Lung (tissue), 12 donors: ENCODE results near the gene GAN. TPM values are rescaled to one million over a fixed set of nuclear protein-coding genes. Genes with fewer than 3 reads are reported as not detected.
"Not testable (repeated sequence)": the region's sequence is repeated elsewhere in the genome, so short reads cannot be mapped to it uniquely, and the experiment has no call there.

ENCODE experiments used
- ATAC-seq: fragments of 200-7000 bp; cut with Tn5 transposase; one replicate; pipeline ENCODE4 v1.9.1; 2020; ENCODE audit warnings: moderate number of reproducible peaks; ENCODE audit not compliant: insufficient read depth, low FRiP score
- DNase-seq, 3 donors: peaks; one replicate each; pipeline ENCODE4 v3.0.0-alpha.2; 2013 to 2017
- H3K27ac ChIP-seq, 2 donors: one replicate each; pipeline ENCODE4 v1.5.1; 2013; ENCODE audit warnings: mild to moderate bottlenecking in 2 of 2, moderate library complexity in 2 of 2, control low read depth in 1 of 2, inconsistent platforms in 1 of 2, low read depth in 1 of 2, low read length in 1 of 2
- H3K27me3 ChIP-seq, 3 donors: one replicate each; pipeline ENCODE4 v1.5.1; 2013; ENCODE audit warnings: low read length in 2 of 3; ENCODE audit not compliant: control insufficient read depth in 3 of 3, insufficient read depth in 3 of 3
- H3K36me3 ChIP-seq, 4 donors: one replicate each; pipeline ENCODE4 v1.5.1; 2013; ENCODE audit warnings: low read length in 4 of 4, mild to moderate bottlenecking in 1 of 4, moderate library complexity in 1 of 4; ENCODE audit not compliant: control insufficient read depth in 4 of 4, insufficient read depth in 4 of 4
- H3K4me1 ChIP-seq, 5 donors: one replicate each; pipeline ENCODE4 v1.5.1; 2013; ENCODE audit warnings: low read length in 5 of 5, mild to moderate bottlenecking in 2 of 5, moderate library complexity in 1 of 5; ENCODE audit not compliant: control insufficient read depth in 5 of 5, insufficient read depth in 5 of 5
- H3K4me3 ChIP-seq: one replicate; pipeline ENCODE4 v1.5.1; 2013; ENCODE audit warnings: mild to moderate bottlenecking, control low read depth, moderate library complexity
- H3K9ac ChIP-seq, 2 donors: one replicate each; pipeline ENCODE4 v1.5.1; 2013; ENCODE audit warnings: low read length in 2 of 2, control low read depth in 1 of 2; ENCODE audit not compliant: insufficient read depth in 1 of 2
- H3K9me3 ChIP-seq, 4 donors: one replicate each; pipeline ENCODE4 v1.5.1; 2013; ENCODE audit warnings: low read length in 3 of 4, mild to moderate bottlenecking in 1 of 4, moderate library complexity in 1 of 4; ENCODE audit not compliant: control insufficient read depth in 4 of 4, insufficient read depth in 3 of 4
- CTCF ChIP-seq: IDR thresholded peaks from 2 replicates; pipeline ENCODE4 v1.5.1; 2012; ENCODE audit warnings: mild to moderate bottlenecking; ENCODE audit errors: control extremely low read depth, extremely low read depth
- WGBS, 2 donors: extraction: QIAGEN DNeasy Blood & Tissue Kit; methylation state at CpG; one replicate each; pipeline ENCODE4 v1.1.7; 2013; 5-methylcytosine and 5-hydroxymethylcytosine counted together
- polyA plus RNA-seq, 2 donors: library from polyadenylated mRNA; stranded (reverse); fragments of 200-250 nt; gene quantifications; one replicate each; pipeline ENCODE4 v1.2.1, GENCODE V29; 2013
- total RNA-seq, 2 donors: library from RNA; depleted of rRNA in 1 of 2; stranded (reverse); fragments of >200 nt in 1 of 2; gene quantifications; one replicate each; pipeline ENCODE4 v1.2.1, GENCODE V29; 2014 to 2021
- donor health status: control.
- donor health status: control.
- donor health status: Bipolar disorder and iron deficiency.
- donor health status: healthy.
- donor health status: DM: yes; HTN: yes; CAD: no.

GAN gene
- total and polyA plus RNA-seq, 4 donors, result 0.76 to 9.0 (median 4.4) TPM

GRCh38 chr16:81403208-81403600 lies 88.4 kb downstream of the GAN start:
- Histone ChIP-seq H3K27ac (no peak overlapping the region), H3K27me3 (no peaks in the 10 kb centered on the region), H3K4me3 (no peak overlapping the region), H3K4me1 (peaks cover 0 to 4% (median 2%) of the 10 kb centered on the region in 5 donors), H3K9me3 (peaks cover 0 to 3% (median 0%) of the 10 kb centered on the region in 4 donors), H3K36me3 (no peaks in the 10 kb centered on the region), H3K9ac (no peak overlapping the region)
- no peak for DNase-seq
- WGBS, 2 donors, result 22 to 23% methylated on average over 5 of the region's 5 CpGs
- no peak for ATAC-seq
- TF ChIP-seq CTCF, result no peak

- 27 to 35% methylated on average over 33 to 37 of the region's 37 CpGs for WGBS, 2 donors
- peak; percentile 91 for ATAC-seq
Observed at GRCh38 chr16:81403601-81404391, 89.0 kb downstream of the GAN start.

GRCh38 chr16:81405002-81405401 lies 90.2 kb downstream of the GAN start:
- 72 to 95% methylated on average over 2 of the region's 2 CpGs for WGBS, 2 donors
- not testable (repeated sequence) for H3K9ac ChIP-seq, H3K27ac ChIP-seq, H3K36me3 ChIP-seq, H3K27me3 ChIP-seq, ATAC-seq, H3K9me3 ChIP-seq, H3K4me1 ChIP-seq, DNase-seq, H3K4me3 ChIP-seq

More at GRCh38 chr16:81403601-81404391, 89.0 kb downstream of the GAN start:
- peaks cover 0 to 3% (median 0%) of the 10 kb centered on the region in 4 donors for H3K9me3 ChIP-seq
- TF ChIP-seq CTCF, result peak; percentile 99
- no peaks in the 10 kb centered on the region for H3K36me3 ChIP-seq
- H3K27ac ChIP-seq, result no peak overlapping the region
- H3K27me3 ChIP-seq, result no peaks in the 10 kb centered on the region
- DNase-seq, result peak; percentile 81 to 85 (median 82)
- no peak overlapping the region for H3K9ac ChIP-seq
- peaks cover 0 to 4% (median 2%) of the 10 kb centered on the region in 5 donors for H3K4me1 ChIP-seq
- H3K4me3 ChIP-seq, result no peak overlapping the region

GRCh38 chr16:81405702-81406113 lies 90.9 kb downstream of the GAN start:
- DNase-seq (peak in 1 of 3 donors; percentile 36), ATAC-seq (peak; percentile 77)
- no peaks in the 10 kb centered on the region for H3K27me3 ChIP-seq
- H3K36me3 ChIP-seq, result no peaks in the 10 kb centered on the region
- WGBS, 2 donors, result 70 to 90% methylated on average over 11 of the region's 11 CpGs
- no peak for TF ChIP-seq CTCF
- peaks cover 0 to 4% (median 2%) of the 10 kb centered on the region in 5 donors for H3K4me1 ChIP-seq
- H3K9me3 ChIP-seq, result no peaks in the 10 kb centered on the region
- H3K4me3 ChIP-seq, result no peak overlapping the region
- H3K27ac ChIP-seq, result no peak overlapping the region
- H3K9ac ChIP-seq, result no peak overlapping the region
